Left kidney (tissue), 8 donors: ENCODE measurements around the gene THAP10. TPM values are rescaled to one million over a fixed set of nuclear protein-coding genes. Genes with fewer than 3 reads are reported as not detected.
"Not testable (repeated sequence)": the region's sequence is repeated elsewhere in the genome, so short reads cannot be mapped to it uniquely, and the experiment has no call there.

Source experiments
- DNase-seq: peaks from one replicate; pipeline ENCODE4 v3.0.0-alpha.2; 2013
- long read RNA-seq, 8 donors: transcript quantifications; one replicate each; lab custom pipeline, GENCODE V29; 2026
- polyA plus RNA-seq: library from polyadenylated mRNA; unstranded; fragments of 120-200 nt; gene quantifications from one replicate; pipeline ENCODE4 v1.2.1, GENCODE V29; 2013; ENCODE audit not compliant: insufficient read length

The THAP10 gene
- 8.1 TPM for polyA plus RNA-seq
- long read RNA-seq, donor 1, partial matches to known transcripts = 18 of 21 reads
- long read RNA-seq, donor 1, other reads (novel, unspliced or antisense) = 0 of 21 reads
- long read RNA-seq, donor 2, partial matches to known transcripts = 0 of 1 reads
- long read RNA-seq, donor 2, other reads (novel, unspliced or antisense) = 0 of 1 reads
- long read RNA-seq, donor 3, transcript THAP10-201 (3 exons, 2,399 nt) = major isoform, 6 of 6 reads
- long read RNA-seq, donor 3, partial matches to known transcripts = 0 of 6 reads
- long read RNA-seq, donor 3, other reads (novel, unspliced or antisense) = 0 of 6 reads
- long read RNA-seq, donor 4 = 0 reads
- long read RNA-seq, donor 5, partial matches to known transcripts = 23 of 28 reads
- long read RNA-seq, donor 5, other reads (novel, unspliced or antisense) = 0 of 28 reads
- long read RNA-seq, donor 6, partial matches to known transcripts = 0 of 3 reads
- long read RNA-seq, donor 6, other reads (novel, unspliced or antisense) = 0 of 3 reads
- long read RNA-seq, donor 7, partial matches to known transcripts = 0 of 3 reads
- long read RNA-seq, donor 7, other reads (novel, unspliced or antisense) = 0 of 3 reads
- long read RNA-seq, donor 8, partial matches to known transcripts = 0 of 2 reads
- long read RNA-seq, donor 8, other reads (novel, unspliced or antisense) = 0 of 2 reads

- DNase-seq = peak; percentile 92
Observed at GRCh38 chr15:70892002-70892911, at the start of gene THAP10, which contains the start of gene LRRC49. Gene THAP10 (minus strand): TSS chr15:70892433. CDS start chr15:70892272, 161 bp downstream. Gene LRRC49 (plus strand): TSS chr15:70892826. CDS start chr15:70892895, 69 bp downstream.

- no peak for DNase-seq
Observed at GRCh38 chr15:70936326-70936725, 44.1 kb upstream of the THAP10 start.

- no peak for DNase-seq
Observed at GRCh38 chr15:70935631-70936030, 43.4 kb upstream of the THAP10 start.

DNA sequence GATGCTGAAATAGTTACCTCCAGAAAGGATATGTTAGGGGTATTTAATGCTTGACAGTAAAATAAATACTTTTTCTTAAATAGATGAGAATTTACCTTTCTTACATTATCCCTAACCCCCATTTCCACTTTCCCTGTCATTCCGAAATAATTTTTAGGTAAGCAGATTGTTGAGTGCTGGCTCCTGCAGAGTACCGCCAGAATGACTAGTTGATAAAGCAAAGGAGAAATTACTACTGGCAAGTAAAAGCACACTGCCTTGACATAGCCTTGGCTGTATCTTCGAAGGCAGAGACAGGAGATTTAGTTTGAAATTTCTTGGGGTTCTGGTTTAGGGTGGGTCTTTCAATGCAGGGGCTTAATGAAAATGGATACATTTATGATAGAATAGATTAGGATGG is 41.2 kb upstream of the THAP10 start:
- no peak for DNase-seq

DNA sequence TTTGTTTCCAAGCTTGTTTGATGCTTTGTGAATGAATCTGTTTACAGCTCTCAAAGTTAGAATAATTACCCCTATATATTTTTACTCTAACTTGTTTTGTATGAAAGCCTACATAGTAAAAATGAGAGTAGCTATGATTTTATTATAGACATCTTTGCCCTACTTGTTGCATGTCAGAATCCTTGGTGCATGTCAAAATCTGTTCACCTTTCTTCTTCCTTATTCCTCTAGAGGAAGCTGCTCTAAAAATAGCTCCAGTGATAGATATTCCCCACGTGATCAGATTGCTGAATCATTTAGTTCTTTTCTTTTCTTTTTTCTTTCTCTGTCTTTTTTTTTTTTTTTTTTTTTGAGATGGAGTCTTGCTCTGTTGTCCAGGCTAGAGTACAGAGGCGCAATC is 40.2 kb upstream of the THAP10 start:
- DNase-seq = no peak

DNA sequence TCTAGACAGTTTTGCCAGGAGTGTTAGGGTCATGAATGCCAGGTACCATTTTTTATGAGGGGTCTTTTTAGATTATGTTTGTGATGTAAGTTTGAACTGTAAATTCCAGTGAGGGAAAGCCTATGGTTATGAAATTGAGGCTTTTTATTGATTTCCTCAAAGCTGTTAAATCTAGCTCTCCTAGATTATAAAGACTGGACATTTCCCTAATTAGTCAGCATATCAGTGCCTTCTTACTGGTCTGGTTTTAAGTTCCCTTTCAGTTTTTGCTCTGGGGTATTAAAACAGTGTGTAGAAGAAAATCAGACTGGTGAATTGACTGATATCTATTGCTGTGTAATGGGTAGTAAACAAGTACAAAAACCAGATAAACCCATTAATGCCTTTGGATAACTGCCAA is 39.6 kb upstream of the THAP10 start:
- no peak for DNase-seq

DNA sequence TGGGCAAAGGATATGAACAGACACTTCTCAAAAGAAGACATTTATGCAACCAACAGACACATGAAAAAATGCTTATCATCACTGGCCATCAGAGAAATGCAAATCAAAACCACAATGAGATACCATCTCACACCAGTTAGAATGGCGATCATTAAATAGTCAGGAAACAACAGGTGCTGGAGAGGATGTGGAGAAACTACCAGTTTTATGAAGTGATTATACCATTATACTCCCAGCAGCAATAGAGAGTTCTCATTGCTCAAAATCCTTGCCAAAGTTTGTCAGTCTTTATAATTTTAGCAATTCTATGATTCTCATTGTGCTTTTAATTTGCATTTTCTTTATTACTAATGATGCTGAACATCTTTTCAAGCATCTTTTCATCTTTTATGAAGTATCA is 34.7 kb upstream of the THAP10 start:
- not testable (repeated sequence) for DNase-seq

- no peak for DNase-seq
Observed at GRCh38 chr15:70923311-70924080, 31.3 kb upstream of the THAP10 start.

GRCh38 chr15:70922119-70922518 is 29.9 kb upstream of the THAP10 start:
- DNase-seq = no peak

DNA sequence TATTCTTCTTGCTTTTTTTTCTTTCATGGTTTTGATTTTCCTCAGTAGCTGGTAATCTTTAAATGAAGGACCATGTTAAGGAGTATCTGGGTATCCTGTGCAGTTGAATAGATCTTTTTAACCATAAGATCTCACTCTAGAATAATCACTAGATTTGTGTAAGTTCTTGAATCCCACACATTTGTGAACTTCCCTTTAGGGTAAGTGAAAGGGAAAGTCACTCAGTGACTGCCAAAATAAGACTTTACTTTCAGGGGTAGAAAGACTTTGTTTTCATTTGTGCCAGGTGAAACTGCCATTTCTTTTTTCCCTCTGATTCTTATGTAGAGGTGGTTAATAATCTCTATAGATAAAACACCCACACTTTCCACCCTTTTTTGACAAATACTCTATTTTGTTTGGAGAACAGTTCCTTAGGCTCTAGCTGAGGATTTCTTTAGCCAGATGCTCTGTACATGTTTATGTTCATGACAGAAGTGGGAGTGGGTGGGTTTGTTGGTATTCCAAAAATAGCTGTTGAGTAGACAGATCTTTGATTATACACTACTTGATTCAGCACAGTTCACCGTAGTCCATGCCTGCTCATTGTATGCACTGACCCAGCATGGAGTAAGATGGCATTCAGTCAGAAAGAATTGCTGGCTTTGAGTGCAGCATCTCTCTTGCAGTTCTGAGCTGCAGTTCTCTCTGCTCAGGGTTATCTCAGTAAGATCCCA is 28.9 kb upstream of the THAP10 start:
- DNase-seq = no peak

- DNase-seq = no peak
Observed at GRCh38 chr15:70917955-70918354, 25.7 kb upstream of the THAP10 start.

- DNase-seq = no peak
Observed at GRCh38 chr15:70916531-70916930, 24.3 kb upstream of the THAP10 start.

- no peak for DNase-seq
Observed at GRCh38 chr15:70912187-70912586, 20.0 kb upstream of the THAP10 start.

DNA sequence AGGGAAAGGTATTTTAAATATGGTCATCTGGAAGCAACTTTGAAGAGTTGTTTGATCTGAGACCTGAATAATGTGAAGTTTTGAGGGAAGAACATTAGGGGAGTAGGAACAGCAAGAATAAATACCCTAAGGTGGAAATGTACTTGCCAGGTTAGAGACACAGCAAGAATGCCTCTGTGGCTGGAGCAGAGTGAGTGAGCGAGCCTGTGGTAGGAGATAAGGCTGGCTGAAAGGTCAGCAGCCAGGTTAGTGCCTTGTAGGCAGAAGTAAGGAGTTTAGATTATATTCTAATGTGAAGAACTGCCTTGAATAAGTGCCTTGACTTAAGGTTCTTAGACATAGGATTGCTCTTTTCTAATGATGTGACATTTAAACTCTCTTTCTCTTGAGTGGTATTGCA is 18.7 kb upstream of the THAP10 start:
- no peak for DNase-seq

GRCh38 chr15:70907784-70908471 is 15.7 kb upstream of the THAP10 start:
- no peak for DNase-seq

DNA sequence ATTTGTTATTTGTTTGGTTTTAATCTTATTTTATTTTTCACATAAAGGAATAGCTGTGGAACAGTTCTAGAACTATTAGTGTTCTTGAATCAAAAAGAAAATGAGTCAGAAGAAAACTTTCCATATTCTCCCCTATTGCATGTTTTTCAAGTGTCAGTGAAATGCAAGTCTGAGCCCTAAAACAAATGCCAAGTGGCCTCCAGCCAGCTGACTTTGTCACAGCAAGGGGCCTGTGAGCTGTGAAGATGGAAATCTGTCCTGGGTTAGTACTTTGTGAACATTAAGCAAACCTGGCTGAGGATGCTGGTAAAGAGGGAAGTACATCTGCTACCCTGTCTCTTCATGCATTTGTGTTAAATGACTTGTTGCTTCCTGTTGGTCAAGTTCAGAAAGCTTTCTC is 14.6 kb upstream of the THAP10 start:
- DNase-seq = no peak

- DNase-seq = no peak
Observed at GRCh38 chr15:70902107-70902506, 9.9 kb upstream of the THAP10 start.

- DNase-seq = peak; percentile 52
Observed at GRCh38 chr15:70892912-70893560, 803 bp upstream of the THAP10 start.

DNA sequence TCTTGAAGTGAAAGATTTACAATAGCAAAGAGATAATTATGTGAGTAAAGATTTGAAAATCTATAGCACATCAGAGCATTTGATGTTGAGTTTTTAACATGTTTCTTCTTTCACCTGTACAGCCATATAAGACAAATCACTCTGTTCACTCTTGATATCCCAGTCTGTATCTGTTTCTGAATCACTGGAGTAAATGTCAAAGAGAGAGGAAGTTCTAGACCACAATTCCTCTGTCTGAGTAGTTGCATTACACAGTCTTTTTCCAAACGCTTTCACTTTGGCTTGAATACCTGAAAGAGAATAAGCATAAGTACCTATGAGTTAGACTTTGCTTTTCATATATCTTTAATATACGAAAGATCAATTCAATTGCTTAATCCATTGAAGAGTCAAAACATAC is 9.9 kb downstream of the THAP10 start:
- no peak for DNase-seq

- no peak for DNase-seq
Observed at GRCh38 chr15:70880781-70881180, 11.5 kb downstream of the THAP10 start.
